Measurements from ENCODE around the gene LRRC47. TPM values are rescaled to one million over a fixed set of nuclear protein-coding genes. Genes with fewer than 3 reads are reported as not detected.

Gene LRRC47
- polyA plus RNA-seq, 1 of the 3 experiments (the other 2 are of a cell fraction): 34.6 TPM

DNA sequence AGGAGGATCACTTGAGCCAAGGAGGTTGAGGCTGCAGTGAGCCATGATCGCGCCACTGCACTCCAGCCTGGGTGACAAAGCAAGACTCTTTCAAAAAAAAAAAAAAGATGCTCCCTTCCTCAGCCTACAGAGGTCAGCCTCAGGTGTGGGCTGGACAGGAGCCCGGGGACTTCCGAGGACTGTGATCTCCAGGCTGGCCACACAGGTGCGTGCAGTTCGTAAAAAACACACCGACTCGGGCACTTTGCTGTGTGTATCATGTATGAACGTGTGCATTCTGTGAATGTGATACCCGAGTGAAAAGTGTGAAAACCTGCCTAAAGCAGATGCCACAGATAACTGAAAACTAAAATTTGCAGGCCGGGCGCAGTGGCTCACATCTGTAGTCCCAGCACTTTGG, 52.5 kb downstream of the LRRC47 start:
- Histone ChIP-seq H3K27ac (ENCODE audit: low read depth in 2 of 2, low read length in 1 of 2) (no peak overlapping the region), H4K20me1 (ENCODE audit: insufficient read depth) (no peaks in the 10 kb centered on the region), H3K36me3 (replicated peaks in 1 of 2; ENCODE audit: control insufficient read depth in 1 of 2, insufficient read depth in 2 of 2, low read length in 1 of 2) (peaks cover 7 to 26% of the 10 kb centered on the region in 2 experiments), H3K9me2 (no peaks in the 10 kb centered on the region), H3K4me2 (no peak overlapping the region), H3K4me3 (ENCODE audit: low read depth in 2 of 2, low read length in 1 of 2) (no peak overlapping the region), H3K4me1 (ENCODE audit: control insufficient read depth in 1 of 2, insufficient read depth in 2 of 2, low read depth in 1 of 2, low read length in 1 of 2) (peaks cover 0 to 30% of the 10 kb centered on the region in 2 experiments; a peak in 1 of 4 replicates), H3K9ac (no peak overlapping the region), H3K27me3 (ENCODE audit: insufficient read depth) (no peaks in the 10 kb centered on the region), H2AFZ (ENCODE audit: low read depth) (no peak overlapping the region), H3F3A (replicated peaks; ENCODE audit: insufficient read depth) (peaks cover 10% of the 10 kb centered on the region), H3K9me3 (no peaks in the 10 kb centered on the region), H3K79me2 (ENCODE audit: insufficient read depth) (peaks cover 4% of the 10 kb centered on the region; the same call in 1 of the 2 replicates)
- WGBS (ENCODE audit: low lambda C conversion rate): 94% methylated on average over 12 of the region's 12 CpGs
- POLR2A ChIA-PET: no interaction called here
- TF ChIP-seq RXRA (IDR thresholded peaks at IDR 0.05; ENCODE audit: borderline replicate concordance, low read depth): no peak
- TF ChIP-seq, protein P1, sequence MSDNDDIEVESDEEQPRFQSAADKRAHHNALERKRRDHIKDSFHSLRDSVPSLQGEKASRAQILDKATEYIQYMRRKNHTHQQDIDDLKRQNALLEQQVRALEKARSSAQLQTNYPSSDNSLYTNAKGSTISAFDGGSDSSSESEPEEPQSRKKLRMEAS (IDR thresholded peaks at IDR 0.05; ENCODE audit: low read depth): no peak
- no peak for TF ChIP-seq NFIC (IDR thresholded peaks at IDR 0.05; ENCODE audit: borderline replicate concordance)
- TF ChIP-seq GATA2 (CRISPR knock-in tag; IDR thresholded peaks at IDR 0.05): no peak
- no peak for TF ChIP-seq RFX5 (IDR thresholded peaks at IDR 0.05; ENCODE audit: low read length)
- TF ChIP-seq, protein P2, sequence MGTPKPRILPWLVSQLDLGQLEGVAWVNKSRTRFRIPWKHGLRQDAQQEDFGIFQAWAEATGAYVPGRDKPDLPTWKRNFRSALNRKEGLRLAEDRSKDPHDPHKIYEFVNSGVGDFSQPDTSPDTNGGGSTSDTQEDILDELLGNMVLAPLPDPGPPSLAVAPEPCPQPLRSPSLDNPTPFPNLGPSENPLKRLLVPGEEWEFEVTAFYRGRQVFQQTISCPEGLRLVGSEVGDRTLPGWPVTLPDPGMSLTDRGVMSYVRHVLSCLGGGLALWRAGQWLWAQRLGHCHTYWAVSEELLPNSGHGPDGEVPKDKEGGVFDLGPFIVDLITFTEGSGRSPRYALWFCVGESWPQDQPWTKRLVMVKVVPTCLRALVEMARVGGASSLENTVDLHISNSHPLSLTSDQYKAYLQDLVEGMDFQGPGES (IDR thresholded peaks at IDR 0.05; ENCODE audit: low read depth, low read length): no peak
- TF ChIP-seq, protein P3, sequence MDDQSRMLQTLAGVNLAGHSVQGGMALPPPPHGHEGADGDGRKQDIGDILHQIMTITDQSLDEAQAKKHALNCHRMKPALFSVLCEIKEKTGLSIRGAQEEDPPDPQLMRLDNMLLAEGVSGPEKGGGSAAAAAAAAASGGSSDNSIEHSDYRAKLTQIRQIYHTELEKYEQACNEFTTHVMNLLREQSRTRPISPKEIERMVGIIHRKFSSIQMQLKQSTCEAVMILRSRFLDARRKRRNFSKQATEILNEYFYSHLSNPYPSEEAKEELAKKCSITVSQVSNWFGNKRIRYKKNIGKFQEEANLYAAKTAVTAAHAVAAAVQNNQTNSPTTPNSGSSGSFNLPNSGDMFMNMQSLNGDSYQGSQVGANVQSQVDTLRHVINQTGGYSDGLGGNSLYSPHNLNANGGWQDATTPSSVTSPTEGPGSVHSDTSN (IDR thresholded peaks at IDR 0.05): no peak
- TF ChIP-seq SIN3A (IDR thresholded peaks at IDR 0.05; ENCODE audit: borderline replicate concordance, low read depth, low read length): no peak
- CTCF ChIA-PET: interaction anchor here (2.6 kb wide), 1 partner anchor 19 kb away, joined by 10 read pairs; no protein-coding TSS in a partner anchor
- no peak for DNase-seq

DNA sequence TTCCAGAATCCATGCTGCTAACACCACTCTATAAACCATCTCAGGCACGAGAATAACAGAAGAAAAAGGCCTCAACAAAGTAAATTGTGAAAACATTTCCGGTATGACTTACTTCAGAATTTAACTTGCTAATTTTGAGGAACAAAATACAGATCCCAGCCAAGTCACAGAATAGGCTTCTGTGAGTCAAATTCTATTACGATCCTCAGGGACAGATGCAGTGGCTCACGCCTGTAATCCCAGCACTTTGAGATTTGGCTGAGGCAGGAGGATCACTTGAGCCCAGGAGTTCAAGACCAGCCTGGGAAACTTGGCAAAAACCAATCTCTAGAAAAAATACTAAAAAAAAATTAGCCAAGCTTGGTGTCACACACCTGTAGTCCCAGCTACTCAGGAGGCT, 52.9 kb downstream of the LRRC47 start:
- Histone ChIP-seq H4K20me1 (ENCODE audit: insufficient read depth) (no peaks in the 10 kb centered on the region), H3K79me2 (ENCODE audit: insufficient read depth) (peaks cover 4% of the 10 kb centered on the region; the same call in 1 of the 2 replicates), H3F3A (replicated peaks; ENCODE audit: insufficient read depth) (peaks cover 10% of the 10 kb centered on the region), H3K9me3 (no peaks in the 10 kb centered on the region), H3K4me1 (ENCODE audit: control insufficient read depth in 1 of 2, insufficient read depth in 2 of 2, low read depth in 1 of 2, low read length in 1 of 2) (peaks cover 0 to 30% of the 10 kb centered on the region in 2 experiments; a peak in 1 of 4 replicates), H3K9ac (no peak overlapping the region), H3K27me3 (ENCODE audit: insufficient read depth) (no peaks in the 10 kb centered on the region), H3K27ac (ENCODE audit: low read depth in 2 of 2, low read length in 1 of 2) (no peak overlapping the region), H3K4me3 (ENCODE audit: low read depth in 2 of 2, low read length in 1 of 2) (no peak overlapping the region), H3K36me3 (replicated peaks in 1 of 2; ENCODE audit: control insufficient read depth in 1 of 2, insufficient read depth in 2 of 2, low read length in 1 of 2) (peaks cover 7 to 30% of the 10 kb centered on the region in 2 experiments), H2AFZ (ENCODE audit: low read depth) (no peak overlapping the region), H3K4me2 (no peak overlapping the region), H3K9me2 (no peaks in the 10 kb centered on the region)
- ChIA-PET CTCF (interaction anchor here (2.6 kb wide), 1 partner anchor 19 kb away, joined by 10 read pairs; no protein-coding TSS in a partner anchor), POLR2A (no interaction called here)
- no peak for DNase-seq
- 96% methylated on average over 4 of the region's 4 CpGs for WGBS (ENCODE audit: low lambda C conversion rate)
- TF ChIP-seq, protein P4, sequence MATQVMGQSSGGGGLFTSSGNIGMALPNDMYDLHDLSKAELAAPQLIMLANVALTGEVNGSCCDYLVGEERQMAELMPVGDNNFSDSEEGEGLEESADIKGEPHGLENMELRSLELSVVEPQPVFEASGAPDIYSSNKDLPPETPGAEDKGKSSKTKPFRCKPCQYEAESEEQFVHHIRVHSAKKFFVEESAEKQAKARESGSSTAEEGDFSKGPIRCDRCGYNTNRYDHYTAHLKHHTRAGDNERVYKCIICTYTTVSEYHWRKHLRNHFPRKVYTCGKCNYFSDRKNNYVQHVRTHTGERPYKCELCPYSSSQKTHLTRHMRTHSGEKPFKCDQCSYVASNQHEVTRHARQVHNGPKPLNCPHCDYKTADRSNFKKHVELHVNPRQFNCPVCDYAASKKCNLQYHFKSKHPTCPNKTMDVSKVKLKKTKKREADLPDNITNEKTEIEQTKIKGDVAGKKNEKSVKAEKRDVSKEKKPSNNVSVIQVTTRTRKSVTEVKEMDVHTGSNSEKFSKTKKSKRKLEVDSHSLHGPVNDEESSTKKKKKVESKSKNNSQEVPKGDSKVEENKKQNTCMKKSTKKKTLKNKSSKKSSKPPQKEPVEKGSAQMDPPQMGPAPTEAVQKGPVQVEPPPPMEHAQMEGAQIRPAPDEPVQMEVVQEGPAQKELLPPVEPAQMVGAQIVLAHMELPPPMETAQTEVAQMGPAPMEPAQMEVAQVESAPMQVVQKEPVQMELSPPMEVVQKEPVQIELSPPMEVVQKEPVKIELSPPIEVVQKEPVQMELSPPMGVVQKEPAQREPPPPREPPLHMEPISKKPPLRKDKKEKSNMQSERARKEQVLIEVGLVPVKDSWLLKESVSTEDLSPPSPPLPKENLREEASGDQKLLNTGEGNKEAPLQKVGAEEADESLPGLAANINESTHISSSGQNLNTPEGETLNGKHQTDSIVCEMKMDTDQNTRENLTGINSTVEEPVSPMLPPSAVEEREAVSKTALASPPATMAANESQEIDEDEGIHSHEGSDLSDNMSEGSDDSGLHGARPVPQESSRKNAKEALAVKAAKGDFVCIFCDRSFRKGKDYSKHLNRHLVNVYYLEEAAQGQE (IDR thresholded peaks at IDR 0.05; ENCODE audit: low read depth, low read length): no peak
- no peak for TF ChIP-seq FOSL2 (IDR thresholded peaks at IDR 0.05; ENCODE audit: borderline replicate concordance, low read depth)
- TF ChIP-seq, protein P5, sequence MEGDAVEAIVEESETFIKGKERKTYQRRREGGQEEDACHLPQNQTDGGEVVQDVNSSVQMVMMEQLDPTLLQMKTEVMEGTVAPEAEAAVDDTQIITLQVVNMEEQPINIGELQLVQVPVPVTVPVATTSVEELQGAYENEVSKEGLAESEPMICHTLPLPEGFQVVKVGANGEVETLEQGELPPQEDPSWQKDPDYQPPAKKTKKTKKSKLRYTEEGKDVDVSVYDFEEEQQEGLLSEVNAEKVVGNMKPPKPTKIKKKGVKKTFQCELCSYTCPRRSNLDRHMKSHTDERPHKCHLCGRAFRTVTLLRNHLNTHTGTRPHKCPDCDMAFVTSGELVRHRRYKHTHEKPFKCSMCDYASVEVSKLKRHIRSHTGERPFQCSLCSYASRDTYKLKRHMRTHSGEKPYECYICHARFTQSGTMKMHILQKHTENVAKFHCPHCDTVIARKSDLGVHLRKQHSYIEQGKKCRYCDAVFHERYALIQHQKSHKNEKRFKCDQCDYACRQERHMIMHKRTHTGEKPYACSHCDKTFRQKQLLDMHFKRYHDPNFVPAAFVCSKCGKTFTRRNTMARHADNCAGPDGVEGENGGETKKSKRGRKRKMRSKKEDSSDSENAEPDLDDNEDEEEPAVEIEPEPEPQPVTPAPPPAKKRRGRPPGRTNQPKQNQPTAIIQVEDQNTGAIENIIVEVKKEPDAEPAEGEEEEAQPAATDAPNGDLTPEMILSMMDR (IDR thresholded peaks at IDR 0.05): no peak
- no peak for TF ChIP-seq TAF1 (IDR thresholded peaks at IDR 0.05; ENCODE audit: borderline replicate concordance, low read depth, low read length)
- TF ChIP-seq GATA2 (CRISPR knock-in tag; IDR thresholded peaks at IDR 0.05): no peak
- no peak for TF ChIP-seq MEF2A (IDR thresholded peaks at IDR 0.05; ENCODE audit: borderline replicate concordance, low read depth)
- TF ChIP-seq SMC3 (IDR thresholded peaks at IDR 0.05; ENCODE audit: low read depth, low read length): no peak
- TF ChIP-seq, protein P2 (IDR thresholded peaks at IDR 0.05; ENCODE audit: low read depth, low read length): no peak
- TF ChIP-seq POLR2AphosphoS5 (IDR thresholded peaks at IDR 0.05; ENCODE audit: low read depth, low read length): no peak

Measured in SK-N-SH (cell line).